ENCODE measurements around the gene APLP2.
"Not testable (repeated sequence)": the region's sequence is repeated elsewhere in the genome, so short reads cannot be mapped to it uniquely, and the experiment has no call there.

APLP2 gene

DNA sequence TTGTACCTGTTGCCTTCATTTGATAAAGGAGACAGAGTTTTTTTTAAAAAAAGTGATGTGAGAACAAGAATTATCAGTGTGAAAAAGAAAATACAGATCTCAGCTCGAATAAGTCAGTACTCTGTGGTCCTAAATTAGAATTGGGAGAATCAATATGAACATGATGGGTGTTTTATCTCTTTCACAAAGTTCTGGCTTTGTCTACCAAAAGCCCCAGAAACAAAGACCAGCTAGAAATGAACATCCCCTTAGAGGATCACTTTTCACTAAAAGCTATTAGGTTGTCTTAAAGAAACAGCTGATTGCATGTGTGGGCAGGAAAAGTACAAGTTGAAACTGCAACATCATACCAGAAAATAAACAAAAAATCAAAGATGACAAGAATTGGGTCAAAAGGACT is 81.5 kb downstream of the APLP2 start:
- no peak for DNase-seq

DNA sequence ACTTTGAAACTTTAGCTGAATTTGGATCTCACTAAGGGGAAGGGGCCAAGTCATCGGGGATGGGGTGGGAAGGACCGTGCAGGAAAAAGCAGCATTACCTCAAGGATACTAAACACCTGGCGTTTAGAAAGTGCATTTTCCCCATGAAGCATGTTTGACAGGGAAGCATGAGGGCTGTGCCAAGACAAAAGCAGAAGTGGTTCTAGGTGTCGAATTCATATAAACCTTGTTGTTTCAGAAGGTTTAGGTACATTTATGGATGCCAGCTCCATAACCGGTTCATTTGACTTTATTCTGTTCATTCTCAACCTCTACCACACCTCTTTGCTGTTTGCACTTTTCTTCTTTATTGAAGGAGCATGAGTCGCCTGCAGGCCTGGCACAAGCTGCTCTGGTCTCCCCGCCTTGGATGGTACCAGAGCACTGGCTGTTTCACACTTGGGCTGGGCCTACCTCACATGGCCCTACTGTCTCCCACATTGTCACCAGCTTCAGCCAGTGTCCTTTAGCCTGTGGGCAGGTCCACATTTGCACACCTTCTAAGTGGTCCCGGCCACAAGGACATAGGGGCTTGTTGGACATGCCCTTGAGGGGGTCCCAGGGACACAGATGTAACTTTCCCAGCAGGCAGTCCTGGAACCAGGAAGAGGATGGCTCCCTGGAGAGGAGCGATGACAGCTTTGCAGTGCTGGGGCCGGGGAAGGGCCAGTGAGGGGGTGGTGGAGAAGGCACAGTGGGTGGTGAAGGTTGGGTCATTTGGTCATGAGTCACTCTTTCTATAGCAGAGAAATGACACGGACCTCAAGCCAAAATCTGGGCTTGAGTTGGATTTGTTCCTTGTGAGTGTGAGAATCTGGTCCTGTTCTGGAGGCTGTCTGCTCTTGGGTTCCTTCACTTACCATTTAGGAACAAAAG is 86.7 kb downstream of the APLP2 start:
- DNase-seq = no peak

DNA sequence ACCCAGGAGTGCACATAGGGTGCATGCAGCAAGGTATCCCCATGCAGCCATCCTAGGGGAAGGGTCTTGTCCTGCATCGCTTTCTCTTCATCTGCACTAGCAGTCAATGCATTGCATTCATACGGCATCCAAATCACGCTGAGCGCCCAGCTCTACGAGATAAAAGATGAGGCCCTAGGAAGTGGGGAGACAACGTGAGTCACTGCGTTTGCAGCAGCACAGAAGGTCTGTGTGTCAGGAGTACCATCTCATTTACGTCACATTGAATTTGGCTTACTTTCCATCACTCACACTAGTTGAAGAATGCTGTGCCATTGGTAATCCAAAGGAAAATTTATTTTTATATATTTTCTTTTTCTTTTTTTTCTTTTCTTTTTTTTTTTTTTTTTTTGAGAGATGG is 87.4 kb downstream of the APLP2 start:
- no peak for DNase-seq

DNA sequence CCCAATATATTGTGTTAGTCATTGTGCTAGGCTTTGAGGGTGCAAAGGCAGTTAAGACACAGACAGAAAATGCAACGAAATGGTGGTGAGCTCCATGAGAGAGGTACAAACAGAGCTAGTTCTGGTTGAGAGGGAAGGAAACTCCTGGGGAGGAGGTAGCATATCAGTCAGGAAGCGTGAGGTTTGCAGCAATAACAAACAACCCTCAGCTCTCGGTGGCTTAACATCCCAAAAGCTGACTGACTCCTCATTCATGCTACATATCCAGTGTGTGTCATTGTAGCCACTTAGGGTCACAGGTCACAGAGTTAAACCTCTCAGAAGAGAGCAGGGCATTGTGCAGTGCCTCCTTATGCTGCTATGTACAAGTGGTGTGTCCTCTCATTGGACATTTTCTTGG is 88.1 kb downstream of the APLP2 start:
- DNase-seq = no peak

DNA sequence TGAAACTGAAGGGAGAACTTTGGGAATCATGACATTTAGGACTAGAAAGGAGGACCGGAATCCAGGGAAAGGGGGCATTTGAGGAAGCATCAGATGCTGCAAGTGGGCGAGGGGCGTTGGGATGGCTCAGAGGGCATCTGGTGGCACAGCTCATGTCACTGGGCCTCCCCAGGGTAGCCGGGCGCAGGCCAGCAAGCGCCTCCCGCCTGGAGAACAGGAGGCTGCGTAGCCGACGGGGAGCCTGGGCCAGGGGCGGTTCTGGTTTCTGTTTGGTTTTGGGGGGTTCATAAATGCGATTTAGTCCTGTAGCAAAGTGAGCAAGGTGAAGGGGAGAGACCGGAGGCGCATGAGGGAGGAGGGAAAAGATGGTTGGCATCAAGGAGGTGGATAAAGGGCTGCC is 89.4 kb downstream of the APLP2 start:
- DNase-seq = no peak

DNA sequence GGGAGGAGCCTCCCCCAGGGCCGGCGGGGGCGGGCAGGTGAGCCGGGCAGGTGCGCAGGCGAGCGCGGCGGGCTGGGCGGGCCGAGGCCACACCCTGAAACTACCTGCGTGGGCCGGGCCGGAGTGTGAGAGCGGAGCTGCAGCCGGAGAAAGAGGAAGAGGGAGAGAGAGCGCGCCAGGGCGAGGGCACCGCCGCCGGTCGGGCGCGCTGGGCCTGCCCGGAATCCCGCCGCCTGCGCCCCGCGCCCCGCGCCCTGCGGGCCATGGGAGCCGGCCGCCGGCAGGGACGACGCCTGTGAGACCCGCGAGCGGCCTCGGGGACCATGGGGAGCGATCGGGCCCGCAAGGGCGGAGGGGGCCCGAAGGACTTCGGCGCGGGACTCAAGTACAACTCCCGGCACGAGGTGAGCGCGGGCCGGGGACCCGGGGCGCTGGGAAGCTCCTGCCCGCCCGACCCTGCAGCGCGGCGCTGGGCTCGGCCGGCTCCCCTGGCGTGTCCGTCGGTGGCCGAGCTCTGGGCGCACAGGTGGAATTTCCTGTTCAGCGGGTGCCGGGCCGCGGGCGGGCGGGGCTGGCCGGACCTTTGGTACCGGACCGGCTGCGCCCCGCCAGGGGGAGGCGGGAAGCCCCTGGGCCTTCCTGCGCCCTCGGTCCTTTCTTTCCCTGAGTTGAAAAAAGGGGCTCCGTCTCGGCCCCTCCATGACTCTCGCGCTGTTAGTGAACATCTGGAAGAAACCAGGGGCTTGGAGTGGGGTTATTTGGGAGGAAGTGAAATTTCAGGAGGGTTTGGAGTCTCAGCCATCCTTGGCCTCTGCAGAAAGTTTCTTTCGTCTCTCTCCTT is 90.2 kb downstream of the APLP2 start, which contains the start of gene ST14:
Gene ST14, plus strand, starts transcription at position 126 of the 841 bp plus-strand sequence. Its CDS starts 198 bp downstream, at position 324.
- no peak for DNase-seq

DNA sequence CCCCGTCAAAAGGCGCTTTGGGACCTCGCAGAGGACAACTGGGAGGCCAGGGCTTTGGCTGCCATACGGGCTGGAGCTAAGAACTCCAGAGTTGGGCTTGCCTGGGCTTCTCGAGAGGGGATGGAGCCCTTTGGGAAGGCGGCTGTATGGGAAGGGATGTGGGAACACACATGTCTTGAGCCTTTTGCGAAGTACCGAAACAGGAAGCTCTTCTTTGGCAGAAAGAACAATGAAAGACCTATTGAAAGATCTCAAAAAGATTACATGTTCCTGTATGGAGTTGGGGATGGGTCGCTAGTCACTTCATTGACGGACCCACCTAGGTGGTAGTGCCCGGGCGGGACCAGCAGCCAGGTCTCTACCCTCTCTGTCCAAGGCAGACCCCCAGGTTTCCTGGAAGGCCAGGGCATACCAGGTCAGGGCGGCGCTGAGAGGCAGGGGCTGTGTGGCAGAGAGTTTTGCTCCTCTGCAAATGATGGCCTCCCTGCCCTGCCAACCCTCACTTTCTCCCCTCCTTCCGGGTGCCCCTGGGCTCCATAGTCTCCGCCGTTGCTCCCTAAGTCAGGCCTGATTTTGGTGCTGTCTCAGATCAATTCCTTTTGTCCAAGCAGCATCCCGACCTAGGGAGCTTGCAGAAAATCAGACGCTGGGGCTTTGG is 90.9 kb downstream of the APLP2 start:
- DNase-seq = no peak

DNA sequence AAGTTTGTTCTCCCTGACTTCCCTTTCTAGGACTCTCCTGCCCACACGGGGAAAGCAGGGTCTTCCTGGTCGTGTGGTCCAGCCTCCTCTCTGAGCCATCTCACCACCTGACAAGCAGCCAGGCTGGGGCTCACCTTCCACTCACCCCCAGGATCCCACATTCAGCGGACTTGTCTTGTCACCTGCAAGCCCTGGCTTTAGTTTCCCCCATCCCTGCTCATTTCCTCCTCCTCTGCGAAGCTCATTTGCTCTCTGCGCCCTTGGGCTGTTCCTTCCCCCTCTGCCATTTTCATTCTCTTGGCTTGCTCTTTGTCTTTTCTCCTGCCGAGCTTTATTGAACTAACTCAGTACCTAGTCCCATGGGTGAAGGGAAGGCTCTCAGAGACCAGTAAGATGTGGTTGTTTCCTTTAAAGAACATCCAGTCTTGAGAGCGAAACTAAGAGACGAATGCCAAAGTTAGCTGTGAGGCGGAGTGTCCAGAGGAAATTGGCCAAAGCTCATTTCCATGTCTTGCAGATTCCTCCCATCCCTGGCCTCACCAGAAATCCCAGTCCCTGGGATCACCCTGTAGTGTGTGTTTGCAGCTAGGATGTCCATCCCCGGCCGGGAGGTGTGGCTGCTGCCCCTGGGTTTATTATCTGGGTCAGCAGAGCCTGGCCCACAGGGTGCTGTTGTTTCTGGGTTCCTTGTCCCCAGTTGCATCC is 91.9 kb downstream of the APLP2 start:
- no peak for DNase-seq

DNA sequence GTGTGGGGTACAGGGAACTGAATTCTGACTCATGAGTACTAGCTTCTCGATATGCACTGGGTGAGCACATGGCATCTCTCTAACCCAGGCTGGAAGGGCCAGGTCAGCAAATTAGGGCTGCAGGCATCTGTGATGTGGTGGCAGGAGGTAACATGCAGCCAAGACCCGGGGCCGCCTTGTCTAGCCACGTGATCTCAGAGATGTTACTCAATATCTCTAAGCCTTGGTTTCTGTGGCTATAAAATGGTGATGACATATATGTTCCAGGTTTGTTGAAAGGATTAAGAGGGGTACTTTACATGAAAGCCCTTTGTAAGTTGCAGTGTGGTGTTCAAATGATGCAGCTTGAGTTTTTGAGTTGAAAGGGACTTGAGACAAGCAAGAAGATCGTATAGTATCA is 93.0 kb downstream of the APLP2 start:
- no peak for DNase-seq

DNA sequence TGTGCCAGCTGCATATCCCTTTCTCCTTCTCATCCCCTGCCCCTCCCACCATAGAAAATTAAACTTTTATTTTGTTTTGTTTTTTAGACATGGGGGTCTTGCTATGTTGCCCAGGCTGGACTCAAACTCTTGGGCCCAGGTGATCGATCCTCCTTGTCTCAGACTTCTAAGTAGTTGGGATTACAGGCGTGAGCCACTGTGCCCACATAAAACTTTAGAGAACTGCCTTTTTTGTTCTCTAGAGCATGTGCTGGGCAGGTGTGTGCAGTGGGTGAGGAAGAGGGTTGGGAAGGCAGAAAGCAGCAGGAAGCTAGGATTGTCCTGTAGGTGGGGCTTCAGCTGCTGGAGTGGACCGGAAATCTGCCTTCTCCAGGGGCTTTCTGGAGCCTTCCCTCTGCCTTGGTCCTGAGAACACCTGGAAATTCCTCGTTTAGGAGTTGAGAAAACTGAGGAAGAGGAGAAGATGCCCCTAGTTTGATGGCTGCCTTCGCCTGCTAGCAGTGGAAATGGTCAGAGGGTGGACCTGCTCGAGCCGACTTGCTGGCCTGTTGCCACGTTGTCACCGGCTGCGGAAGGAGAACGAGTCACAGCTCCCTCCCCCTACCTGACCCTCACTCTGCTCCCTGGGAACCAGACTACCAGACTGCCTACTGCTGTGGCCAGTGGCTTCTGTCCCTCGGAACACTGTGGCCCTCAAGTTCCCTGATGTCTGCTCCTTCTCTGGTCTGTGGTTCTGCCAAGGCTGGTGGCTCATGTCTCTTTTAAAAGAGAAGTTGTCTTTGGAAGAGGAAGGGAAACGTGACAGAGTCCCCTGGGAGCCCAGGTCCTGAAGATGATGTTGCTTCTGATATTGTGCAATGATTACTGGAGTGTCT is 93.9 kb downstream of the APLP2 start:
- no peak for DNase-seq

DNA sequence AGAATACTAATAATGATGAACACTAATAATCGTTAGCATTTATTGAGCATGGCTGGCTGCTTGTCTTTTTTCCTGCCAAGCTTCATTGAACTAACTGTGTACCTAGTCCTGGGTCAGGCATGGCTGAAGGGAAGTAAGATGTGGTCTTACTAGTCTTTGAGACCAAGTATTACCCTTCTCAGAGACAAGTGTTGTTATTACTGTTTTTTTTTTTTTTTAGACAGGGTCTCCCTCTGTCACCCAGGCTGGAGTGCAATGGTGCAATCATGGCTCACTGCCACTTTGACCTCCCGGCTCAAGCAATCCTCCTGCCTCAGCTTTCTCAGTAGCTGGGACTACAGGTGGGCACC is 94.5 kb downstream of the APLP2 start:
- DNase-seq = no peak

DNA sequence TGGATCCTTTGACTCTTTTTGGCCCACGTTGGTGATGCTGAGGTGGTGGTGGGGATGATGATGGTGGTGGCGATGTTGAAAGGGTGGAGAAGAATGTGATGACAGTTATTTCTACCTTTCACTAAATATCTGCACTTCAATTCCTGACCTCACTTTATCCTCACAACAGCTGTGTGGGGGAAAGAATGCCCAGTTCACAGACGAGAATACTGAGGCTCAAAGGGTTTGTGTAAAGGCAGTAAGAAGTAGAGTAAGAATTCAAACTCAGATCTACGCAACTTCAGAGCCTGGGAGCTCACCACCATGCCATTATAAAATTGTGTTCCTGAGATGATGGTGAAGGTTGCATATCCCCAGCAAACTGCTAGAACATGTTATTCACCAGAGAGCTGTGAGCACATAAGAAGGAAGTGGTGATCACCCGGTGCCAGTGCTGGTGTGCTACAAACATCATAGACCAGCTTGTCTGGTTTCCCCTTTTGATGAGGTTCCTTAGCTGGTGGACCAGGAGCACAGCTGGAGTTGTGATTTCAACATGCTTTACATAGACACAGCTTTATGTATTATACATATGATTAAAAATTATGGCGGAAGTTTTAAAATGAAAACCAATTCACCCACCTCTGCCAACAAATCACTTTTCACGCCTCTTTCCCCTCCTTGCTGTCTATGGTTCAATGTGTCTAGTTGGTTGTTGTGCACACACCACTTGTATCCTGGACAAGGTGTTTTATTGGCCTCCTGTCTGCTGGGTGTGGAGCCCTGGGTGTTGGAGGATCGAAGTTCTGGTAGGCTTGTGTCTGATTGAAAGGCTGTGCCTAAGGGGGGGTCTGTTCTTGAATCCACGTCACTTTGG is 96.1 kb downstream of the APLP2 start:
- DNase-seq = no peak

DNA sequence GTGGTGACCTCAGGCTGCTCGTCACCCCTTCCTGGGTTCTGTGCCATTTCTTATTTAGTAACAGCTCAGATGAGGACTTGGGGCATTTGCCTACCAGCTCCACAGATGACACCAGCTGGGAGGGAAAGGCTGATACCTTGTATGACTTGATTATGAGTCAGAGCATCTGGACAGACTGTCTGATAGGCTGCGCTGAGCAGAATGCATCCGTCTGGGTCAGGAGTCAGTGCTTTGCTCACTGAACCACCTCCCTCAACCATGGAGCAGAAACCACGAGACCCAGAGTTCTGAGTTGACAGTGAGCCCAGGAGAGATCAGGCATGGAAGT is 96.7 kb downstream of the APLP2 start:
- DNase-seq = no peak

DNA sequence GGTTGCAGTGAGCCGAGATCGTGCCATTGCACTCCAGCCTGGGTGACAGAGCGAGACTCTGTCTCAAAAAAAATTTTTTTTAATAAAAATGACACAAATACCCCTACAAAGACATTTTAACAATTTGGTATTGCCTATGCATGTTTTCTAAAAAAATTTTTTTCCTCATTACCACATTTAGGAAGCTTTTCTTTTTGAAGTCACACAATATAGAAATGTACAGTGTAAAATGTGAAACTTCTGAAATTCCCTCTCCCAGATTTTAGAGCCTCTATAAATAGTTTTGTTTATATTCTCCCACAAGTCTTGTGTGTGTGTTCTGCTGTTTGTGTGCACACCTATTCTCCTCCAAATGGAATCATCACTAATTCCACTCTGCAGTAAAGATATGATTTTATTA is 97.5 kb downstream of the APLP2 start:
- no peak for DNase-seq

DNA sequence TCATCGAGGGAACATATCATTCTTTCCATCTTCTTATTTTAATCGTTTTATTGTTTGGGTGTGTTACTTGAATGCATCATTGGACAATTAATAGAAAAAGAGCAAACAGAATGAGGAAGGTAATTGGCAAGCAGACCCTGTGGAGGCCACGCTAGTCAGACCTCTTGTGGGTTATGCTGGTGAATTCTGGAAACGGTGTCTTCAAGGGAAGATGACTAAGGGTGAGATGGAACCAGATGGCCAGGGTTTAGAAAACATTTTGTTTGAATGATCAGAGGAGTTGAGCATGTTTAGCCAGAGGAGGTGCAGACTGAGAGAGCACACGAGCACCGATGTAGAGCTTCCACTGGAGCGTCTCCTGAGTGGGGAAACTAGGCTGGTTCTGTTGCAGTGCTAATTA is 98.4 kb downstream of the APLP2 start:
- no peak for DNase-seq

DNA sequence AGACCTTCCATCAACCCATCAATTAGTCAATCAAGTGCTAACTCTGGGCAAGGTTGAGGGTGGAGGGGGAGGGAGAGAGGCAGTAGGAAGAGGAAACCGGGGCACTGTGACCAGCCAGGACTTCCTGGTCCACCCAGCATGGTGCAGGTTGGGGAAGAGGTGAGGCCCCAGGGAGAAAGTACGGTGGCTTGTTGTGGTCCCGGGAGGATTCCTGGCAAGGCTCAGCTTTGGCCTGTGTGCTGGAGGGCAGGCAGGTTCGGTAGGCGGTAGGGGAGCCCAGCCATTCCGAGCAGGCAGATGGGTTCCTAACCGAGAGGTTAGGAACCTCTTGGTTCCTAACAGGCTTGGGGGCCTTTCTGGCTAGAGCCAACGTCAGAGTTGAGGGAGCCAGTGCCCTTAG is 100.7 kb downstream of the APLP2 start:
- DNase-seq = no peak

DNA sequence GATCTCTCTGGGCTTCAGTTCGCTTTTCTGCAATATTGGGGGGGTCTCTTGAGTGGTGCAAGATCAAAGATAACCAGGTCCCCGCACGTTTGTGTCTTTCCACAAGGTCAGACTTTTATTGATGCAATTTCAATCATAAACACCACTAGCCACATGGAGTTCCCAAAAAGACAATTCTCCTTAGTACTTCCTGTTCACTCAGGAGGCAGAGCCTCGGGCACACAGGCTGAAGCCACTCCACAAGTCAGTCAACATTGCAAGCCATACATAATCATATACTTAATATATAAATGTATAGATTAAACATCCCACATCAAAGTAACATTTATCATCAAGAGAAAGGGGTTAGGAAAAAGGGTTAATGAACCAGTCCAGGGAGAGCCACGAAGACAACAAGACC is 101.8 kb downstream of the APLP2 start:
- no peak for DNase-seq

DNA sequence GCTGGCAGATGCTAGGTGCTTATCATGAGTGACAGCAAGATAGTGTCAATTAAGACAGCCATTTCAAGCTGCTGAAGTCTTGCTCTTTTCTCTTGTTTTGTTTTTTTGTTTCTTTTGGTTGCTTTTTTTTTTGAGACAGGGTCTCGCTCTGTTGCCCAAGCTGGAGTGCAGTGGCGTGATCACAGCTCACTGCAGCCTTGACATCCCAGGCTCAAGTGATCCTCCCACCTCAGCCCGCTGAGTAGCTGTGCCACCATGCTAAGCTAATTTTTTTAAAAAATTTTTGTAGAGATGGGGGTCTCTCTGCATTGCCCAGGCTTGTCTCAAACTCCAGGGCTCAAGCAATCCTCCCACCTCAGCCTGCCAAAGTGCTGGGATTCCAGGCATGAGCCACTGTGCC is 102.3 kb downstream of the APLP2 start:
- not testable (repeated sequence) for DNase-seq

DNA sequence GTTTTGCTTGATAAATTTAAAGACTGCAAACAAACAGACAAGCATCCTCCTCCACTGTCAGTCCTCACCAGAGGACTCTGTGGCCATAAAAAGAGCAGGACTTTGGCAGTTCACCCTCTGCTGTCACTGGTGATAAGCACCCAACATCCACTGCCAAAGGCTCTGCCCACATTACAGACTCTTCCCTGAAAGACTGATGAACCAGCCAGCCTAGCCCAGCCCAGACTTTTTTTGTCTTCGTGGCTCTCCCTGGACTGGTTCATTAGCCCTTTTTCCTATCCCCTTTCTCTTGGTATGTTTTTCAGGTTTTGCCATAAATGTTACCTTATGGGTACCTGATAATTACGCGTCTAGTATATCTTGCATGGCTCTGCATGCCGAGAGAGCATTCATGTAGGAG is 104.9 kb downstream of the APLP2 start:
- DNase-seq = no peak

DNA sequence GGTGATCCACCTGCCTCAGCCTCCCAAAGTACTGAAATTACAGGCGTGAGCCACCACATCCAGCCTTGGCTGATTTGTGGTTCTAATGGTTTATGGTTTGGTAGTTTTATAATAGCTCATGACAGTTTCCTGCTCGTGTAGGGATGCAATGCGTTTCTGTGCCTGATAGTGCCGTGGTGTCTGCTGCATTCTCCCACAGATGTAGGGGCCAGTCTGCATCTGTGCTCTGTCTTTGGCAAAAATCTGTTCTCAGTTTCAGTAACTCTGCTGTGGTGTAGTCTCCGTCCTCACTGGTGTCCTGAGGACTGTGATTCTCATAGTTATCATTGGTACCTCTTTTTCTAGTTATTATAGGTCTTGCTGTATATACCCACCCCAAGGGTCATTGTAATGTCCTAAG is 106.2 kb downstream of the APLP2 start:
- no peak for DNase-seq

DNA sequence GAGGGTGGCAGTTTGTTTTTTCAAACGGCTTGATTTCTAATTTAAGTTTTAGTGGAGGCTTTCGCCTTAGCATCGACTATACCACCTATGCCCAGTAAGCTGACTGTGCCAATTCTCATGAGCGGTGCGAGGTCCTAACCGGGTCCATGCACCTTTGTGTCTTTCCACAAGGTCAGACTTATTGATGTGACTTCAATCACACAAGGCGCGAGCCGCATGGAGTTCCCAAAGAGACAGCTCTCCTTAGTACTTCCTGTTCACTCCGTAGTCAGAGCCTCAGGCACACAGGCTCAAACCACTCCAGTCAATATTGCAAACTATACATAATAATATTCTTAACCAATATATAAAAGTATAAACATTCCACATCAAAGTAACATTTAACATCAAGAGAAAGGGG is 108.1 kb downstream of the APLP2 start:
- no peak for DNase-seq

All from activated effector memory CD4-positive, alpha-beta T cell treated with anti-CD3 and anti-CD28 coated beads, Interleukin-2, amount 50 U/mL, for 16 hours (primary cell).